Measurements from ENCODE around the gene LAMA2. TPM values are rescaled to one million over a fixed set of nuclear protein-coding genes. Genes with fewer than 3 reads are reported as not detected.

Gene LAMA2
- total and polyA plus RNA-seq, 2 of the 8 experiments (the other 6 are each of a cell fraction or from before 2014, with no cell fraction given) = 1.3 to 3.8 TPM

DNA sequence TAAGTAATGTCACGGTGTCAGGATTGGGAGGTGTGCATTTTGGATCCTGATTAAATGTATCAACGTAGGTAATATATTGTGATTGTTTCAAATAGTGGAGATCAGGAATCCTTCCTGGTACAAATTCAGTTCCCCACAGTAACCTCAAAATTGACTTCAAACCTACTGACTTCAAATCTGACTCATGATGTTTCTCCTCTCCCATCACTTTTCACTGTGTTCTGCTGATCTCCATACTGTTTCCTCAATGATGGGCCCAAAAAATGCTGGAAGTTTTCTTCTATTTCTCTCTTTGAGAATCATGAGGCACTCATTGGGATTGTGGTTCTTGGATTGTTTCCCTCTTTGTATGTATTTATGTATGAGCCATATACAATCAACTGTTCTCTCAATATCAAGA is 35.9 kb downstream of the LAMA2 start:
- Histone ChIP-seq H2AFZ (ENCODE audit: low read length) (no peak overlapping the region), H4K5ac (ENCODE audit: insufficient read length, low read depth, low read length) (no peak overlapping the region), H3K4me1 (replicated peaks in 1 of 4; ENCODE audit: control insufficient read depth in 3 of 4, insufficient read depth in 4 of 4, low read length in 3 of 4) (no peaks in the 10 kb centered on the region), H3K27ac (ENCODE audit: low read depth, low read length) (no peak overlapping the region), H3K4me3 (ENCODE audit: extremely low read depth in 1 of 4, insufficient read depth in 2 of 4, low read depth in 3 of 4, low read length in 4 of 4) (no peak overlapping the region), H2BK15ac (ENCODE audit: low read length) (no peak overlapping the region), H4K20me1 (replicated peaks in 1 of 2; ENCODE audit: control insufficient read depth in 1 of 2, insufficient read depth in 2 of 2, low read length in 2 of 2) (no peaks in the 10 kb centered on the region), H3K4ac (replicated peaks; ENCODE audit: insufficient read length, low read depth, low read length) (no peak overlapping the region), H3K23ac (ENCODE audit: insufficient read length) (no peak overlapping the region), H2BK120ac (replicated peaks; ENCODE audit: low read depth, low read length) (no peak overlapping the region), H3K79me2 (ENCODE audit: control insufficient read depth in 1 of 2, insufficient read depth in 2 of 2, low read length in 2 of 2) (no peaks in the 10 kb centered on the region), H2BK5ac (ENCODE audit: low read depth, low read length) (no peak overlapping the region), H2BK20ac (ENCODE audit: low read length) (no peak overlapping the region), H3K36me3 (ENCODE audit: control insufficient read depth in 2 of 4, insufficient read depth in 4 of 4, low read length in 3 of 4) (no peaks in the 10 kb centered on the region), H3K23me2 (ENCODE audit: low read depth, low read length) (no peaks in the 10 kb centered on the region), H3K27me3 (replicated peaks in 1 of 4; ENCODE audit: control insufficient read depth in 3 of 4, extremely low read depth in 1 of 4, insufficient read depth in 3 of 4, low read length in 3 of 4) (no peaks in the 10 kb centered on the region), H3K14ac (ENCODE audit: insufficient read length) (no peak overlapping the region), H3K79me1 (ENCODE audit: low read depth, low read length) (no peaks in the 10 kb centered on the region), H3K4me2 (ENCODE audit: insufficient read depth in 1 of 2, low read depth in 2 of 2, low read length in 2 of 2) (no peak overlapping the region), H3K56ac (replicated peaks; ENCODE audit: insufficient read length, low read depth, low read length) (no peak overlapping the region), H4K91ac (replicated peaks; ENCODE audit: insufficient read length, low read length) (no peak overlapping the region), H3K18ac (ENCODE audit: extremely low read depth, low read length) (no peak overlapping the region), H2AK5ac (ENCODE audit: low read depth, low read length) (no peak overlapping the region), H3K9me3 (ENCODE audit: insufficient read depth in 2 of 2, low read depth in 1 of 2, low read length in 1 of 2) (no peaks in the 10 kb centered on the region), H3K9ac (replicated peaks in 1 of 4; ENCODE audit: extremely low read depth in 1 of 4, low read depth in 3 of 4, low read length in 3 of 4) (no peak overlapping the region), H4K8ac (ENCODE audit: extremely low read depth, insufficient read depth, low read length) (no peak overlapping the region), H2BK12ac (ENCODE audit: low read depth, low read length) (no peak overlapping the region)
- POLR2A ChIA-PET (ENCODE audit: partially characterized antibody) = no interaction called here
- WGBS, 2 experiments (ENCODE audit: extremely low coverage in 1 of 2, insufficient coverage in 1 of 2, insufficient read length in 1 of 2, insufficient replicate concordance in 2 of 2, low coverage in 1 of 2, low lambda C conversion rate in 2 of 2, missing lambda C conversion rate in 1 of 2) = 88% methylated on average over 2 of the region's 2 CpGs; no CpG with 5 or more reads in 1 of the 2 experiments
- CTCF ChIA-PET (ENCODE audit: partially characterized antibody) = no interaction called here
- FAIRE-seq = no peak
- no peak for DNase-seq (ENCODE audit: low read depth in 1 of 2, low spot score in 2 of 2)
- TF ChIP-seq POU5F1 (IDR thresholded peaks at IDR 0.05; ENCODE audit: low read depth, low read length) = no peak
- no peak for TF ChIP-seq HDAC2 (IDR thresholded peaks at IDR 0.05; ENCODE audit: borderline replicate concordance in 1 of 2, low read depth in 2 of 2, low read length in 2 of 2)
- TF ChIP-seq CTBP2 (IDR thresholded peaks at IDR 0.05; ENCODE audit: borderline replicate concordance, insufficient read depth, insufficient read length, low read length) = no peak
- no peak for TF ChIP-seq CBX5 (IDR thresholded peaks at IDR 0.05; ENCODE audit: low read depth, low read length)
- TF ChIP-seq NRF1 (IDR thresholded peaks at IDR 0.05; ENCODE audit: low read depth, low read length) = no peak
- no peak for TF ChIP-seq TCF12 (IDR thresholded peaks at IDR 0.05; ENCODE audit: low read depth, low read length)
- TF ChIP-seq BRCA1 (IDR thresholded peaks at IDR 0.05; ENCODE audit: low read depth, low read length) = no peak
- TF ChIP-seq TBP (IDR thresholded peaks at IDR 0.05; ENCODE audit: low read depth, low read length) = no peak
